HG03060 (cell line): ENCODE measurements around the gene ARSA.

Experiments used
- ATAC-seq: cut with Tn5 transposase; IDR thresholded peaks from one replicate; pipeline ENCODE4 v1.9.1; 2021; ENCODE audit warnings: low read depth, moderate number of reproducible peaks; ENCODE audit not compliant: unreplicated experiment

ARSA gene

GRCh38 chr22:50583294-50583861 is 44.6 kb downstream of the ARSA start:
- ATAC-seq, result peak; percentile 9

GRCh38 chr22:50582493-50583293 is 45.3 kb downstream of the ARSA start, which contains the start of gene CHKB:
TSS of gene CHKB (minus strand) at chr22:50582849. CDS start at chr22:50582781, 68 bp downstream.
- ATAC-seq, result peak; percentile 80

- ATAC-seq, result no peak
These were observed 45.9 kb downstream of the ARSA start for GRCh38 chr22:50581950-50582492.

- ATAC-seq, result no peak
These were observed 46.7 kb downstream of the ARSA start for GRCh38 chr22:50581031-50581949.

GRCh38 chr22:50579752-50580151 is 48.2 kb downstream of the ARSA start:
- no peak for ATAC-seq

- no peak for ATAC-seq
These were observed 49.1 kb downstream of the ARSA start for GRCh38 chr22:50578776-50579310.

GRCh38 chr22:50577987-50578775 is 49.8 kb downstream of the ARSA start, which contains the start of gene CPT1B:
TSS of gene CPT1B (minus strand) at chr22:50578427. CDS start at chr22:50577915, 512 bp downstream.
- ATAC-seq, result no peak

GRCh38 chr22:50577697-50577986 is 50.3 kb downstream of the ARSA start:
- ATAC-seq, result no peak

GRCh38 chr22:50576806-50577696 is 50.9 kb downstream of the ARSA start:
- no peak for ATAC-seq

GRCh38 chr22:50576070-50576469 is 51.9 kb downstream of the ARSA start:
- no peak for ATAC-seq

GRCh38 chr22:50575426-50575941 is 52.5 kb downstream of the ARSA start:
- ATAC-seq, result no peak
